Coronary artery (tissue), 2 donors: Measurements from ENCODE around the gene PIR.

Experiments used
- DNase-seq: peaks from one replicate; pipeline ENCODE4 v3.0.0-alpha.2; 2017; ENCODE audit warnings: low spot score
- H3K27ac ChIP-seq, 2 donors: fragments of 200-600 bp; sonication (generic); one replicate each; pipeline ENCODE4 v1.5.1; 2016 to 2019
- H3K4me3 ChIP-seq: fragments of 200-600 bp; sonication (generic); 2 replicates; pipeline ENCODE4 v1.5.1; 2016; ENCODE audit warnings: mild to moderate bottlenecking, moderate library complexity
- CTCF ChIP-seq: fragments of 200-600 bp; sonication (generic); IDR thresholded peaks from one replicate; pipeline ENCODE4 v1.5.1; 2019; ENCODE audit warnings: antibody characterized with exemption

PIR gene

GRCh38 chrX:15366506-15367352, 126.4 kb downstream of the PIR start:
- no peak overlapping the region for H3K4me3 ChIP-seq
- DNase-seq, result no peak
- H3K27ac ChIP-seq, result no peak overlapping the region
- TF ChIP-seq CTCF, result no peak

GRCh38 chrX:15359701-15360100, 133.4 kb downstream of the PIR start:
- no peak for TF ChIP-seq CTCF
- H3K4me3 ChIP-seq, result no peak overlapping the region
- no peak overlapping the region for H3K27ac ChIP-seq
- no peak for DNase-seq

- DNase-seq, result no peak
- Histone ChIP-seq H3K4me3 (no peak overlapping the region), H3K27ac (no peak overlapping the region)
- TF ChIP-seq CTCF, result no peak
These were observed 134.6 kb downstream of the PIR start for GRCh38 chrX:15358533-15358932.

GRCh38 chrX:15356444-15356843, 136.7 kb downstream of the PIR start:
- no peak overlapping the region for H3K27ac ChIP-seq
- no peak for TF ChIP-seq CTCF
- no peak for DNase-seq
- no peak overlapping the region for H3K4me3 ChIP-seq

- DNase-seq, result no peak
- H3K4me3 ChIP-seq, result no peak overlapping the region
These were observed 142.7 kb downstream of the PIR start for GRCh38 chrX:15350329-15350996.

GRCh38 chrX:15349046-15349445, 144.1 kb downstream of the PIR start:
- DNase-seq, result no peak
- Histone ChIP-seq H3K4me3 (no peak overlapping the region), H3K27ac (no peak overlapping the region)
- no peak for TF ChIP-seq CTCF

More at GRCh38 chrX:15350329-15350996, 142.7 kb downstream of the PIR start:
- no peak overlapping the region for H3K27ac ChIP-seq
- TF ChIP-seq CTCF, result no peak

GRCh38 chrX:15345976-15346375, 147.2 kb downstream of the PIR start:
- TF ChIP-seq CTCF, result no peak
- H3K4me3 ChIP-seq, result no peak overlapping the region
- DNase-seq, result no peak
- H3K27ac ChIP-seq, result no peak overlapping the region
